ENCODE data around the gene MEAF6. TPM values are rescaled to one million over a fixed set of nuclear protein-coding genes. Genes with fewer than 3 reads are reported as not detected.
A peak's percentile ranks its signal among the peaks of the same experiment; 100 is the strongest.

The MEAF6 gene
- total and polyA plus RNA-seq, 2 donors (not counting 3 experiments of a cell fraction or from before 2014, with no cell fraction given), result 28.0 to 62.5 TPM

DNA sequence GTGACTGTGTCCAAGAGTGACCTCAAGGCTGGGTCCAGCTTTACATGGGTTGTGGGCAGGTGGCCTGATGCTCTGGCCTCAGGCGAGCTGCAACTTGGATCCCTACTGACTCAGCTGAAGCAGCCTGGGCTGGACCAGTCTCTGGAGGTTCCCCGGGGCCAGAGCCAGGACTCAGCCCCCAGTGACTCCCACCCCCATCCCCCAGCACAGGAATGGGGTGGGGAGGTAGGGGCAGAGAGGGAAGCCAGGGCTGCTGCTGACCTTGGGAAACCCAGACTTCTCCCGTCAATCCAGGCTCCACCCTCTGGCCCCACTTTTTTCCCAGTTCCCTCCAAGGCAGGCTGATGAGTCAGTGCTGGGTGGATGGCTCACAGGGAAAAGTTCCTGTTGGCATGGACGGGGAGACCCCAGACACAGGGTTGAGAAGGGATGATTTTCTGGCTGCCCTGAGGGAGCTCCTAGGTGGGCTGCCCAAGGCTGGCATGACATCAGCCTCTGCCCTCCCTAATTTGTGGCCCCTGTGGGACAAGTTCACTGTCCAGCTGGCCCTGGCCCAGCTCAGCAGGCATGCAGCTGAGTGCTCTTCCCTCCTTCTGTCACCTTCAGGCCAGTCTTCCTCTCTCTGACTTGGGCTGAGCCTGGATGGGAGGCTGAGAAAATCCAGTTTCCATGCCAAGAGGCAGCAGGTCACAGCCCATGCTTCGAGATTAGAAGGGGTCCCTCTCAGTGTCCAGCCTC, 37.9 kb downstream of the MEAF6 start:
- H2AFZ ChIP-seq (ENCODE audit: low read depth, low read length), result no peak overlapping the region
- BruUV-seq (replicated peaks), result TSS peak; percentile 26
- peak; percentile 86 for DNase-seq (ENCODE audit: low read depth, low spot score)
- peak overlapping the region in 2 of 3 experiments; percentile 20 to 69 for H3K4me3 ChIP-seq (replicated peaks in 1 of 3; ENCODE audit: insufficient read depth in 1 of 3, low read depth in 1 of 3, low read length in 3 of 3)
- peak overlapping the region; percentile 90 for H3K27ac ChIP-seq (ENCODE audit: insufficient read depth, low read depth, low read length)
- ChIA-PET POLR2A (interaction anchor here (1.1 to 4.1 kb wide), 2 partner anchors 10 to 22 kb away, joined by 3 to 27 read pairs; no protein-coding TSS in a partner anchor), CTCF (interaction anchor here (0.6 to 8.9 kb wide), 5 partner anchors 9 to 1334 kb away, joined by 3 to 158 read pairs (median 8); no protein-coding TSS in a partner anchor)
- dilution Hi-C loops (cut with MboI; ENCODE audit: extremely low pct_ligation_motif_present, low sequenced_read_pairs) (no loop called here), intact Hi-C loops (cut with micrococcal nuclease) (loop anchor here (1.0 to 10.0 kb wide), 5 partner anchors 11 to 1089 kb away; partner anchors contain the start of genes GNL2 and STK40)
- peak overlapping the region; percentile 64 for H3K9ac ChIP-seq (replicated peaks; ENCODE audit: extremely low read depth, insufficient read depth, low read length)
- FAIRE-seq, result peak; percentile 99
- H3K4me1 ChIP-seq (ENCODE audit: control insufficient read depth, extremely low read depth, insufficient read depth, low read length), result peaks cover 78% of the 10 kb centered on the region
- no peaks in the 10 kb centered on the region for H3K9me3 ChIP-seq (replicated peaks; ENCODE audit: control insufficient read depth, insufficient read depth, low read length)
- H3K36me3 ChIP-seq (ENCODE audit: control insufficient read depth in 2 of 2, extremely low read depth in 1 of 2, insufficient read depth in 2 of 2, low read length in 2 of 2), result peaks cover 5 to 14% of the 10 kb centered on the region in 2 experiments
- H3K79me2 ChIP-seq (ENCODE audit: control insufficient read depth, insufficient read depth, low read length), result peaks cover 58% of the 10 kb centered on the region
- H3K9me1 ChIP-seq (replicated peaks; ENCODE audit: control insufficient read depth, extremely low read depth, insufficient read depth, low read length), result no peaks in the 10 kb centered on the region
- no peaks in the 10 kb centered on the region for H3K27me3 ChIP-seq (ENCODE audit: control insufficient read depth in 2 of 2, insufficient read depth in 2 of 2, low read length in 2 of 2)
- TF ChIP-seq FOS (IDR thresholded peaks at IDR 0.05; ENCODE audit: borderline replicate concordance, insufficient read depth, low read length) (peak; percentile 84), JUN (IDR thresholded peaks at IDR 0.05; ENCODE audit: borderline replicate concordance, insufficient read depth, insufficient read length, low read depth) (peak; percentile 40), POLR2AphosphoS5 (IDR thresholded peaks at IDR 0.05; ENCODE audit: insufficient read depth, low read depth, low read length) (no peak)
- H3K4me2 ChIP-seq (ENCODE audit: insufficient read depth, low read length), result peak overlapping the region; percentile 64
- H4K20me1 ChIP-seq (replicated peaks; ENCODE audit: control insufficient read depth, extremely low read depth, insufficient read depth, low read length), result no peaks in the 10 kb centered on the region

GRCh38 chr1:37476087-37476452, 38.5 kb downstream of the MEAF6 start:
- DNase-seq (ENCODE audit: low read depth, low spot score) (no peak), FAIRE-seq (no peak)
- Histone ChIP-seq H3K9me3 (replicated peaks; ENCODE audit: control insufficient read depth, insufficient read depth, low read length) (no peaks in the 10 kb centered on the region), H3K27ac (ENCODE audit: insufficient read depth, low read depth, low read length) (peak overlapping the region; percentile 90), H3K36me3 (ENCODE audit: control insufficient read depth in 2 of 2, extremely low read depth in 1 of 2, insufficient read depth in 2 of 2, low read length in 2 of 2) (peaks cover 3 to 9% of the 10 kb centered on the region in 2 experiments), H3K4me1 (ENCODE audit: control insufficient read depth, extremely low read depth, insufficient read depth, low read length) (peaks cover 83% of the 10 kb centered on the region), H4K20me1 (replicated peaks; ENCODE audit: control insufficient read depth, extremely low read depth, insufficient read depth, low read length) (no peaks in the 10 kb centered on the region), H3K4me2 (ENCODE audit: insufficient read depth, low read length) (peak overlapping the region; percentile 64), H3K9me1 (replicated peaks; ENCODE audit: control insufficient read depth, extremely low read depth, insufficient read depth, low read length) (no peaks in the 10 kb centered on the region), H3K4me3 (replicated peaks in 1 of 3; ENCODE audit: insufficient read depth in 1 of 3, low read depth in 1 of 3, low read length in 3 of 3) (peak overlapping the region in 2 of 3 experiments; percentile 7 to 69), H2AFZ (ENCODE audit: low read depth, low read length) (no peak overlapping the region), H3K9ac (replicated peaks; ENCODE audit: extremely low read depth, insufficient read depth, low read length) (peak overlapping the region; percentile 64), H3K79me2 (ENCODE audit: control insufficient read depth, insufficient read depth, low read length) (peaks cover 58% of the 10 kb centered on the region), H3K27me3 (ENCODE audit: control insufficient read depth in 2 of 2, insufficient read depth in 2 of 2, low read length in 2 of 2) (no peaks in the 10 kb centered on the region)
- intact Hi-C loops (cut with micrococcal nuclease), result loop anchor here (1.0 to 10.0 kb wide), 5 partner anchors 11 to 1089 kb away; partner anchors contain the start of genes GNL2 and STK40
- dilution Hi-C loops (cut with MboI; ENCODE audit: extremely low pct_ligation_motif_present, low sequenced_read_pairs), result no loop called here
- ChIA-PET POLR2A (interaction anchor here (1.1 to 4.1 kb wide), 2 partner anchors 10 to 22 kb away, joined by 3 to 27 read pairs; no protein-coding TSS in a partner anchor), CTCF (interaction anchor here (1.7 to 8.9 kb wide), 4 partner anchors 10 to 900 kb away, joined by 4 to 158 read pairs (median 19); no protein-coding TSS in a partner anchor)
- TF ChIP-seq CTCF (IDR thresholded peaks at IDR 0.05; ENCODE audit: extremely low read depth in 1 of 2, insufficient read depth in 1 of 2, low read depth in 1 of 2, low read length in 2 of 2) (no peak), JUN (IDR thresholded peaks at IDR 0.05; ENCODE audit: borderline replicate concordance, insufficient read depth, insufficient read length, low read depth) (no peak), EZH2 (IDR thresholded peaks at IDR 0.05; ENCODE audit: borderline replicate concordance, low read depth, low read length, severe bottlenecking) (no peak)
- no TSS peak for BruUV-seq (replicated peaks)

Data from endothelial cell of umbilical vein (primary cell).